Measurements from ENCODE around the gene GPR62. TPM values are rescaled to one million over a fixed set of nuclear protein-coding genes. Genes with fewer than 3 reads are reported as not detected.

The GPR62 gene
- polyA plus RNA-seq, 3 donors, result 0.07 to 0.28 TPM; not detected in 1

DNA sequence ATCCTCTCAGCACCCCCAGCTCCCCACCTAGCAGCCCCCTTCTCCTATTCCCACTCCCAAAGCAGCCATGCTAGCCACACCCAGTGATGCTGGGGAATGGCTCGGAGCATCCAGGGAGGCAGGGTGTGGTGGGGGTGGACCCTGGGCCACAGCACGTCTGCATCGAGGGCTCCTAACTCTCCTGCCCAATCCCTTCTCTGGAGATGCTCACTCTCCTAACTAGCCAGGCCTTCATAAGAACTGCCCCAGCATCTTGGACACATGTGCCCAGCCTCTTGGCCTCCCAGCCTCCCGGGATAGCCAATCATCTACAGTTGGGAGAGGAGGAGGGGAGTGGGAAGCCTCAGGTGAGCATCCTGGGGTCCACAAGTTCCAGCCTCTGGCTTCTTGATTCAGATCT is 9.3 kb downstream of the GPR62 start:
- WGBS, 3 donors, result 73 to 80% (median 79%) methylated on average over 4 of the region's 4 CpGs
- no peak overlapping the region for H3K27ac ChIP-seq (ENCODE audit: low read depth, low read length)

DNA sequence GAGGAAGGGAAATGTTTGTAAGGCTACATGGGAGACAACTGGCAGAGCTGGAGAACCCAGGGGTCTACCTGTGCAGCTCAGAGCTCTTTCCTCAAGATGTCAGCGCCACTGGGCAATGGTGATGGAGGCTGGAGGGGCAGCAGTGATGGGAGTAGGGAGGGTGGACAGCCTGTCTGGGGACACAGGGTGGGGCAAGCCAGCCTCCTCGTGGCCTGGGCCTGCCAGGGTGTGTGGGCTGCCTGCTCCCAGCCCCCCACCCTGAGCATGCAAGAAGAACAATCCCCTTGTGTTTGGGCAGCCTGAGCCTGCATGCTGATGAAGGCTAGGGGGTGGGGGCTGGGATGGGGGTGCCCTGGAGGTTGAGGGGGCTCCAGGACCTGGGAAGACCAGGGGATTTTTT is 10.8 kb downstream of the GPR62 start:
- no peak overlapping the region for H3K27ac ChIP-seq (ENCODE audit: low read depth, low read length)
- 68 to 93% (median 81%) methylated on average over 2 of the region's 2 CpGs for WGBS, 3 donors

DNA sequence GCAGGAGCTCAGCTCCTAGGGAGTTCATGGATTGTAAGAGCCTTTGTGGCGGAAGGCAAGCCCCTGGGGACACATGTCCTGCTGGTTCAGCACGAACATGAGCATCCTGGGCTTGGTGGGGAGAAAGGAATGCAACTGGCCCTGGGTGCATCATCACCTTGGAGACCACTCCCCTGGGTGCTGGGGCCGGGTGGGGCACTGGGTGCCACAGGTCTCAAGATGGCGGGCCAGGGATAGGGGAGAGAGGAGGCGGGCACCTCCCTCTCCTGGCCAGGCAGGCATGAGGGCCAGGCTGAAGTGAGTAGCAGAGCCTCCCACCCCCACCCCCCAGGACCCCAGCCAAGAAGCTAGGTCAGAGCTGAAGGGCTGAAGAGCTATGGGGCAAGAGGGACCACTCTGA is 11.3 kb downstream of the GPR62 start:
- WGBS, 3 donors, result 73 to 91% (median 76%) methylated on average over 5 of the region's 5 CpGs
- H3K27ac ChIP-seq (ENCODE audit: low read depth, low read length), result no peak overlapping the region

DNA sequence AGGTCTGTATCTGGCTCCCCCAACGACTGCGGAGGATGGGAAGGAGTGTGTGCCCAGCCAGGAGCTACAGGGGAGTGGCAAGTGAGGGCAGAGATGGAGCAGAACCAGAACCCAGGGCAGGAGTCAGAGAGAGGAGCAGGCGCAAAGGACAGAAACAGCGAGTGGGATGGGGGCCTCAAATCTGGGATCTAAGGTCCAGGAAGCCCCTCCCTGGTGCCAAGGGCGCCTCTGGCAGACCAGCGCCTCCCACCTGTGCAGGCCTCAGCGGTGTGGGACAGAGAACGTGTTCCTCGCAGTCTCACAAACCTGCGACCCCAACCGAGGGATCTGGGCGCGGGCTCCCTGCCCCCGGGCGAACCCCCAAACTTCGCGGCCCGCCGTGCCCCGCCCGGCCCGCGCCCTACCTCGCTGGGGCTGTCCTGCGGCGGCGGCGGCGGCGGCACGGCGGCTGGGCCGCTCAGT is 11.8 kb downstream of the GPR62 start:
- no peak overlapping the region for H3K27ac ChIP-seq (ENCODE audit: low read depth, low read length)
- WGBS, 3 donors, result 3 to 15% (median 6%) methylated on average over 9 to 33 of the region's 33 CpGs

DNA sequence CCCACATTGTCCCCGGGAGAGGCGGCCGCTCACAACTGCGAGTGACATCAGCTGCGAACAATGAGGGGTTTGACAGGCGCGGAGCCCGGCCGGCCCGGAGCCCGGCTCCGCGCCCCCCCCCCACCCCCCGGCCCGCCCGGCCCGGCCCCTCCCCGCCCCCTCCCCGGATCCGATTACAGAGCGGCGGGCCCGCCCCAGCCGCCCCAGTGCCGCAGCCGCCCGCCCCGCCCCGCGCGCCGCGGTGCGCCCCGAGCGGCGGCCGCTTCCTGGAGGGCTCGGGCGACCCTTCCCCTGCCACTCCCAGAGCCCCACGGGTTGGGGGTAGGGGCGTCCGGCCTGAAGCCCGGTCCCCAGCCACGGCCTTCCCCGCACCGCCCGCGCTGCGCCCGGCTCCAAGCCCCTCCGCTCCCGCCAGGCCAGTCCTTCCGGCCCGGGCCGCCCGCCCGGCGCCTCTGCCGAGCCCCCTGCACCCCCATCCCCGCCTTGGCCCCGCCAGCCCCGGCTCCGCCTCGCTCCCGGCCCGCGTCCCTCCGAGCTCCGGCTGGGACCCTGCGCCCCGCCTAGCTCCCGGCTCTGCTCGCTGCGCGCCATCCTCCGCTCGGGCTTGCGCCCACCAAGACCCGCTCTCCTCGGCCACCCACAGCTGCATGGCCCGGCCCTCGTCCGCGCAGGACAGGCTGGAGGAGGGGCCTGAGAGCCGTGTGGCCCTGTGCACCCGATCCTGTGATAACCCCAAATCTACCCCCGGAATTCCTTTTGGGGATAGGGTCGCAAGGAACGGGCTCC is 12.4 kb downstream of the GPR62 start, which contains the start of gene PCBP4:
PCBP4 (minus strand) TSS at position 71 of the 786 bp plus-strand sequence. CDS start 6,214 bp downstream, outside the sequence.
- no peak within 1 kb of the TSS for H3K27ac ChIP-seq (ENCODE audit: low read depth, low read length)
- WGBS, 3 donors, result 1% methylated on average over 43 to 78 of the region's 90 CpGs

DNA sequence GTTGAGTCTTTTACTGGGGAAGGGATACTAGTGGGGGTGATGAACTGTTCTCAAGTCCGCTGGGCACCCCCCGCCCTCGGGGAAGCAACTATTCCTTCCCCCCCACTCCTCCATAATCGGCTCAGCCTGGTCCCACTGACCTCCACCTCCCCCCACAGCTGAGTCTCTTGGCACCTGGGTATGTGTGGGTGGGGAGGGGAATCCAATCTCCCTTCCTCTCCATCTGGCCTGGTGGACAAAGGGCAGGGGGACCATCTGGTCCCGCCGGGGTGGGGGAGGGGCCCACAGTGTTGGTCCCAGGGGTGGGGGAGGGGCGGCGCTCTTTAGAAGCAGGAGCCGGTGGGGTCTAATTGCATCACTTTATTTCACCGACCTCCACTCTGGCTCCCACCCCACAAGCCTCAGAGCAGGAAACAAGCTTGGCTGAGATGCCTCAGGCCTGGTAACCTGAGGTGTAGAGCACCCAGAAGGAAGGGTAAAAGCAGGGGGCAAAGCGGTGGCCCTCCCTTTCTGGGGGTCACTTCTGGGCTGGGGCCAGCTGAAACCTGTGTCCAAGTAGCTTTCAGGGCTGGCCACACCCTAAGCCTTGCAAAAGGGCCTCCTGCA is 13.1 kb downstream of the GPR62 start:
- no peak overlapping the region for H3K27ac ChIP-seq (ENCODE audit: low read depth, low read length)
- 10 to 15% (median 10%) methylated on average over 9 to 11 of the region's 11 CpGs for WGBS, 3 donors

DNA sequence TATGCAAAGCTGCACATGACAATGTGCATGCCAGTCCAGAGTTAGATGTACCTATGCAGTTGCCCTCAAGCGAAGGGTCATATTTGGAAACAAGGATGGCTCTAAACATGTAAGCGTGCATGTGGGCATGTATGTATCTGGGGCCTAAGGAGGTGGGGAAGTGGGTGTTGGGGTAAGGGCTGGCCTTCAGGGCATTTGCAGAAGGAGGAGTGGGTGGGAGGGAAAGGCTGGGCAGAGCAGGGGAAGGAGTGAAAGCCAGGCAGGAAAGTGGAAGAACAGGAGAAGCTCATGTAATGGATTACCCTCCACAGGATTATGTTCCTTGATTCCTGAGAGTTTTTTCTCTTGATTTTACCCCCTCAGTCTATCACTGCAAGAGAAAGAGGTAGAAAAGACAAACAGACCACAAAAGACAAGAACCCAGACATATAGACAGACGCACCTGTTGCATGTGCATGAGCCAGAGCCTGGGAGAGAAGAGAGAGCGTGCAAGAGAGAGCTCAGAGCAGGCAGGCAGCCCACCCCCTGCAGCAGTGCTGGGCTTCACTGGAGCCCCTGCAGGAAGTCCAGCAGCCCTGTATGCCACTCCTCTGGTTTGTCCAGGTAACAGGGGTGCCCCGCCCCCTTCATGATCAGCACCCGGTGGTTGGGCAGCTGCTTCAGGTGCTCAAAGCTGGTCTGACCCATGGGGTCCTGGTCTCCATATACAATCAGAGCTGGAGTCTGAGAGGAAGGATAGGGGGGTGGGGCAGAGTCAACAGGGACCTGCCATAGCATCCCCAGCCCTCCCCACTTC is 13.9 kb downstream of the GPR62 start:
- no peak overlapping the region for H3K27ac ChIP-seq (ENCODE audit: low read depth, low read length)
- WGBS, 3 donors, result 79 to 89% (median 86%) methylated on average over 6 of the region's 6 CpGs

DNA sequence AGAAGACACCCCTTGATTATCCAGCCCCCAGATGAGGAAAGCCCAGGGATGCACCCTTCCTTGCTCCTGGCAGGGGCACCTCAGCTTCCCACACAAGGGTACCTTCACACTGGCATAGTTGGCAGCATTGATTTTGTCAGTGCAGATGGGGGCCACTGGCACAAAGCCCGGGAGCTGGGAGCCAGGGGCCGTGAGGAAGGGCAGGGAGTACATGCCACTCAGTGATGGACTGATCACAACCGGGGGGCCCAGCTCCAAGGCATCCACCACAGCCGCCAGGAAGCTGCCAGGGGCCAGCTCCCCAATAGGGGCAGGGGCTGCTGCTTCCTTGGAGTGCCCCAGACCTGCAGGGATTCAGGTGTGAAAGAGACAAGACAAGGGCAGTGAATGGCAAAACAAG is 14.7 kb downstream of the GPR62 start:
- 61 to 78% (median 78%) methylated on average over 4 of the region's 4 CpGs for WGBS, 3 donors
- H3K27ac ChIP-seq (ENCODE audit: low read depth, low read length), result no peak overlapping the region

DNA sequence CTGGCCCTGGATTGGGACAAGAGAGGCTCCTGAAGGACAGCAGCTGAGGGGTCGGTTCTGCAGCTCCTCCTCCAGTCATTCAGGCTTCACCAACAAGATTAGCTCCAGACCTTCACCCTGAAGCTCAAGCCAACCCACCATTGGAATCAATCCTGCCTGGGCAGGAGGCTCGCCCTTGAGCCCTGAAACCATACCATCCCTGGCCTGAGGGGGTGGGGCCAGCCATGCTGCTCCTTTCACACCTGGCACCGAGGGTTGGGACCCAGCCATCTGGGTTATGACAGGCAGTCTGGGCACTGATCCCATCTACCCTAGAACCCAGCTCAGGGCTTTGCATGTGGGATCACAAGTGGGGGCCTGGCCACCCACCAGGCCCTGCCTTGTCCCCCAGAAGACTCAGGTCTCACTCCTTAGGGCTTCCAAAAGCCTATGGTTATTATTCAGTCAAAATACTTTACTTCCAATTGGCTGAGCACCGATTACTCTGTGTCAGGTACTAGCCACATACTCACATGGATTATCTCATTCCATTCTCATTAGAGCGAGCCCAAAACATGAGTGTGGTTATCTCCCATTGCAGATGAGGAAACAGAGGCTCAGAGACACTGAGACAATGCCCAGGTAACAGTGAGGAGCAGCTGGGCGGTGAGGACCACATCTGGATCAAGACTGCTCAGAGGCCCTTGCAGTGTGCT is 15.6 kb downstream of the GPR62 start:
- H3K27ac ChIP-seq (ENCODE audit: low read depth, low read length), result no peak overlapping the region
- 49 to 83% (median 77%) methylated on average over 6 of the region's 6 CpGs for WGBS, 3 donors

DNA sequence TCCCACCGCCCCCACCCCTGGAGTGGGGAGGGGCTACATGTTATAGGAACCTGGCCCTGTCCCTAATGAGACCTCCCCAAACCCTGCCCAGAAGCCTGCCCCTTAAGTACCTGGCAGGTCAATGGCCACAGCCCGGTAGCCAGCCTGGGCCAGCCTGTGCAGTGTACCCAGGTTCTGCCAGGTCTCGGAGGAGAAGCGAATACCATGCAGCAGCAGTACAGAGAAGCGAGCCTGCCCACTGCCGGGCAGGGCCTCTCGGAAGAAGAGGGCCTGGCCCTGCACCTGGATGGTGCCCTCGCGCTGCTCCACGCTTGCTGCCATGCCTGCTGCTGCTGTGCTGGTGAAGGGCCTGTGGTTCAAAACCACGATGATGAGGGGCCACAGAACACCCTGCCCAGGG is 16.2 kb downstream of the GPR62 start:
- no peak overlapping the region for H3K27ac ChIP-seq (ENCODE audit: low read depth, low read length)
- WGBS, 3 donors, result 85 to 94% (median 88%) methylated on average over 11 of the region's 11 CpGs

DNA sequence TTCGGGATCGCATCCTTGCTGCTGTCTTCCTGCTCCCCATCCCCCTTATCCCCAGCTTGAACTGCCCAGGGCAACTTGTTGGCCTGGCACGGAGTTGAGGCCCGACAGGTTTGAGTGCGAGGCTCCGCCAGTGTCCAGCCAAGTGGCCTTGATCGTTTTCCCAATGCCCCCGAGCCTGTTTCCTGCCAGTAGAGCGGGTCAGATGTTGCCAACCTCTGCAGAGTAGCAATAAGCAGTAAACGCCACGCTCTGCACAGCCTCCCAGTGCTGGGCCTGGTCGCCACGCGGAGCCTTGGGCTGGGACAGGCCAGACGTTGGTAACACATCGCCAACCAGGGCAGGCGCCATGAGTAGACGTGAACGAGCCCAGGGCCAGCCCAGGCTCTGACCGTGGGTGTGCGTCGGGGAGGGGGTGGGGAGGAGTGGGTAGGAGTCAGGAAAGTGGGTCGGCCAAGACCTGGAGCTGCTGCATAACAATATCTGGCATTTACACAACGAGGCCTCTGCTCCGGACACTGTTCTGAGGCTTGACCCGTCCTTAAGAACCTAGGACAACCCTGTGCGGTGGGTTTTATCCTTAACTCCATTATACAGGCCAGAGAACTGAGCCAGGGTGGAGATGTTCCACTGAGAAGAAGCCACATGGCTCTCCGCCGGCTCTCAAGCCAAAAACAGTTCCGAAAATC is 19.2 kb downstream of the GPR62 start:
- 10 to 14% (median 11%) methylated on average over 30 of the region's 30 CpGs for WGBS, 3 donors

DNA sequence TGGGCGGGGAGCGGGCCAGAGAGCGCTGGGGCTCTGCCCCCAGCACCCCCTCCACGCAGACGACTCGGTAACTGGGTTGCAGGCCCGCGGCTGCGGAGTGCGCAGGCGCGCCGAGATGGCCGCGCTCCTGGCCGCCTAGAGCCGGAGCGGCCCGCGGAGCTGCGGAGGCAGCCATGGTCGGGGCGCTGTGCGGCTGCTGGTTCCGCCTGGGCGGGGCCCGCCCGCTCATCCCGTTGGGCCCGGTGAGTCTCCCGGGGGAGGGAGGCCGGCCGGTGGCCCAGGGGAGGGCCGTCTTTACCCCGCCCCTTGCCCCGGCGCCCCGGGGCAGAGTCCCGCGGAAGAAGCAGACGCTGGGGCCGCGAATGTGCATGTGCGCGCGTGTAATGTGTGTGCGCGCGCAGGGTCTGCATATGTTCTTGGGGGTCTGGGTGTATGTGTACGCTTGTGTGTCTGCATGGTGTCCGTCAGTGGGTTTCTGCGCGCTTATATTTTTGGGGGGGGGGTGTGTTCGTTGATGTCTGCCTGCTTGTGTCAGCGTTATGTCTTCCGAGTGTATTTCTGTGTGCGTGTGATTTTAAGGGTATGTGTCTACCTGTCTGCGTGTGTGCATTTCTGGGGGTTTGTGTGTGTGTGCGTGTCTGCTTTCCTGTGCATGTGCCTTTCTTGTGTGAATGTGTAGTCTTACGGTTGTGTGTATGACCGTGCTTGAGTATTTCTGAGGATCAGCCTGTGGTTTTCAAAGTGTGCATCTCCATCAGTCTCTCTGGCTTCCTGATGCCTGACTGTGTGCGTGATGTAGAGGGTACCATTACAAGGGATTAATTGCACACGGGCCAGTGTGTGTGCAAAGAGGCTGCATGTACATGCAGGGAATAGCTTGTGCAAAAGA is 20.0 kb downstream of the GPR62 start, which contains the start of gene ABHD14A:
ABHD14A (plus strand) TSS at position 102 of the 889 bp plus-strand sequence; CDS start at position 174, 72 bp downstream.
- H3K27ac ChIP-seq (ENCODE audit: low read depth, low read length), result no peak within 1 kb of the TSS
- 0% methylated on average over 45 to 63 of the region's 63 CpGs for WGBS, 3 donors

More for the DNA sequence above, 19.2 kb downstream of the GPR62 start:
- H3K27ac ChIP-seq (ENCODE audit: low read depth, low read length), result no peak overlapping the region

DNA sequence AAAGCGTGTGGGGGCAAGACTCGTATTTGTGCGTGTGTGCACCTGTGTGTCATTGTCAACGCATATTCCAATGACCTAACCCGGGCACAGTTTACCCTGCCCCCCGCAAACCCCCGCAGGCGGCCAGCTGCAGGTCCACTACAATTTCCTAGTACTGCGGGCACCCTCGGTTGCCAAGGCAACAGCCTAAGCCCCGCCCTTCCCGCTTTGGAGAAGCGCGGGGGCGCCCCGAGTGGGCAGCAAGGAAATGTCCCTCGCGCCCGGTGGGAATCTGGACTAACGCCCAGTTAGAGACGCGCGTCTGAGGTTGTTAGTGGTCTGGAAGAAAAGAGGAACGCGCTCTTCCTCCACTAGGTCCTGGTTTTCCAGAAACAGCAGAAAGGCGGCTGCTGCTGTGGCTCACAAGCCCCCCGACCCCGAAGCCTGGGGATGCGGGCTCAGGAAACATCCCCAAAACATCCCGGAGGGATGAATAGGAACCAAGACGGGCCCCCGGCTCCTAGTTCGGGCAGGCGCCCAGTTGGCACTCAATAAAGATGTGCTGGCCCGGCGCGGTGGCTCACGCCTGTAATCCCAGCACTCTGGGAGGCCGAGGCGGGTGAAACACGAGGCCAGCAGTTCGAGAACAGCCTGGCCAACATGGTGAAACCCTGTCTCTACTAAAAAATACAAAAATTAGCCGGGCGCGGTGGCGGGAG is 20.8 kb downstream of the GPR62 start:
- H3K27ac ChIP-seq (ENCODE audit: low read depth, low read length), result no peak overlapping the region
- 33 to 38% (median 34%) methylated on average over 46 of the region's 46 CpGs for WGBS, 3 donors

DNA sequence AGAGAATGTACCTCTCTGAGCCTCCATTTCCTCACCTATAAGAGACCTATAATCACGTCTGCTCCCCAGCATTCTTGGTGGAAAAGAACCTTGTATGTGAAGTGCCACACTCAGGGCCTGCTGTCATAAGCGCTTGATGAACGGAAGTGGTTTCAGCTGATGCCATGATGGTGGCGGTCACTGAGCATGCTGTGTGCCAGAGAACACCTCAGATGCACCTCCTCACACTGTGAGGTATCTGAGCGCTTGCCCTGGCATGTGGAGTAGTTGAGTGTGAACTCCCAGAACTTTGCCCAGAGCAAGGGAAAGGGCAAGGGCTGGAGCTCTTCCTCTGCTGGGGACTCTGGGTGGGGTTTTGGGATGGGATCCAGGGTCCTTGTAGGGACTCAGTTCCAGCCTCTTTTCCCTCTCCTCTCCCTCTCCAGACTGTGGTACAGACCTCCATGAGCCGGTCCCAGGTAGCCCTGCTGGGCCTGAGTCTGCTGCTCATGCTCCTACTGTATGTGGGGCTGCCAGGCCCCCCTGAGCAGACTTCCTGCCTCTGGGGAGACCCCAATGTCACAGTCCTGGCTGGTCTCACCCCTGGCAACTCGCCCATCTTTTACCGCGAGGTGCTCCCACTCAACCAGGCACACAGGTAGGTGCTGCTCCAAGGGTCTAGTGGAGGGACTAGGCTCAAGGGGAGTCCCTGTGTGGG is 22.4 kb downstream of the GPR62 start:
- no peak overlapping the region for H3K27ac ChIP-seq (ENCODE audit: low read depth, low read length)
- WGBS, 3 donors, result 82 to 87% (median 86%) methylated on average over 9 of the region's 9 CpGs

DNA sequence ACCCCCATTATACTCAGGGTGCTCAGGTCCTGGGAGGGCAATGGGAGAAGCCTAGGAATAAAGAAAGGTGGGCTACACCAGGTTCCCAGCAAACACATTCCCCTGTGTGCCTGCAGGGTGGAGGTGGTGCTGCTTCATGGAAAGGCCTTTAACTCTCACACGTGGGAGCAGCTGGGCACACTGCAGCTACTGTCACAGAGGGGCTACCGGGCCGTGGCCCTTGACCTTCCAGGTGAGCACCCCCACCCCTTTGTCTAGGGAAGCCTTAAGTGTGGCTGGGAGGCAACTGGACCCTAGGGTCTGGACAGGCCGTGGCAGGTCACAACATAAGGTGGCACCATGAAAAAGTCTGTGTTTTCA is 22.9 kb downstream of the GPR62 start:
- H3K27ac ChIP-seq (ENCODE audit: low read depth, low read length), result no peak overlapping the region
- WGBS, 3 donors, result 80 to 87% (median 86%) methylated on average over 4 of the region's 4 CpGs

DNA sequence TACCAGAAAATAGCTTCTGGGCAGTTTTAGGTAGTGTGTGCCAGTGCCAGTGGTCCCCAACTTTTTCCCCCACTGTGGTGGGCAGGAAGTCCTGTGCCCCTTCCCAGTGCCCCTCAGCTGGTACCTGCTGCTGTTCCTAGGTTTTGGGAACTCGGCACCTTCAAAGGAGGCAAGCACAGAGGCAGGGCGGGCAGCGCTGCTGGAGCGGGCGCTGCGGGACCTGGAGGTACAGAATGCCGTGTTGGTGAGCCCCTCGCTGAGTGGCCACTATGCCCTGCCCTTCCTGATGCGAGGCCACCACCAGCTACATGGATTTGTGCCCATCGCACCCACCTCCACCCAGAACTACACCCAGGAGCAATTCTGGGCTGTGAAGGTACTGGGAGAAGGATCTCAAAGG is 25.1 kb downstream of the GPR62 start:
- no peak overlapping the region for H3K27ac ChIP-seq (ENCODE audit: low read depth, low read length)
- 96 to 97% (median 97%) methylated on average over 10 of the region's 10 CpGs for WGBS, 3 donors

All from adipose tissue (tissue), 3 donors.